A549 (cell line): ENCODE results near the gene CARTPT. TPM values are rescaled to one million over a fixed set of nuclear protein-coding genes. Genes with fewer than 3 reads are reported as not detected.
A peak's percentile ranks its signal among the peaks of the same experiment; 100 is the strongest.

ENCODE experiments used
- ATAC-seq, 2 experiments: fragments of 200-7000 bp in 1 of 2; fragments of >200 bp in 1 of 2; cut with Nextera tagmentation in 1 of 2; cut with Tn5 transposase in 1 of 2; 3 replicates each; pipeline versions ENCODE4 v1.8.0 to v1.9.1; 2018 to 2020; ENCODE audit warnings: mild to moderate bottlenecking in 1 of 2, moderate library complexity in 1 of 2
- CTCF ChIA-PET: fragments of 300-600 bp; sonication (Branson Sonifier 250); formaldehyde crosslinking; extraction: SDS; loops from one replicate; lab custom pipeline; 2021; ENCODE audit warnings: antibody characterized with exemption, inconsistent platforms; lab: Yijun Ruan, JAX
- POLR2A ChIA-PET: fragments of 350-600 bp; formaldehyde crosslinking; extraction: SDS; loops from one replicate; lab custom pipeline; 2021; ENCODE audit warnings: antibody characterized with exemption, inconsistent platforms; lab: Yijun Ruan, JAX
- DNase-seq, 2 experiments: peaks; one replicate each; pipeline versions ENCODE4 v3.0.0 to v3.0.0-alpha.2; 2011 to 2016; ENCODE audit warnings: low read depth in 1 of 2, low spot score in 1 of 2
- FAIRE-seq: peaks from 2 replicates; lab custom pipeline; 2011; peaks lifted over from hg19 to GRCh38; lab: Jason Lieb, UNC
- H3K27ac ChIP-seq, 2 experiments: fragments of >200 bp; sonication (Bioruptor Twin); formaldehyde crosslinking; 3 replicates each; pipeline ENCODE4 v1.5.1; 2016 to 2017
- H3K4me1 ChIP-seq: fragments of >200 bp; sonication (Bioruptor Twin); formaldehyde crosslinking; 3 replicates; pipeline ENCODE4 v1.6.1; 2016
- H3K4me2 ChIP-seq: fragments of >200 bp; sonication (Bioruptor Twin); formaldehyde crosslinking; 3 replicates; pipeline ENCODE4 v1.6.1; 2016
- H3K4me3 ChIP-seq: fragments of >200 bp; sonication (Bioruptor Twin); formaldehyde crosslinking; 3 replicates; pipeline ENCODE4 v1.5.1; 2016
- H3K9me3 ChIP-seq: fragments of >200 bp; sonication (Bioruptor Twin); formaldehyde crosslinking; 3 replicates; pipeline ENCODE4 v1.6.1; 2016
- EHMT2 ChIP-seq: fragments of 200-600 bp; sonication (generic); IDR thresholded peaks from 2 replicates; pipeline ENCODE4 v1.6.1; 2016; ENCODE audit warnings: antibody characterized with exemption, low read depth, mild to moderate bottlenecking, moderate library complexity
- ELK1 ChIP-seq: fragments of 150-350 bp; IDR thresholded peaks from 2 replicates; pipeline ENCODE4 v1.6.1; 2014; ENCODE audit warnings: low read depth, mild to moderate bottlenecking, low read length
- FOSB ChIP-seq: fragments of 250-450 bp; sonication (Bioruptor Pico); IDR thresholded peaks from 2 replicates; pipeline ENCODE4 v1.5.0; 2020; ENCODE audit warnings: mild to moderate bottlenecking, moderate library complexity
- FOSL2 ChIP-seq, 2 experiments: fragments of 450-650 bp in 1 of 2; fragments of >200 bp in 1 of 2; sonication (Bioruptor Twin) in 1 of 2; formaldehyde crosslinking; IDR thresholded peaks; 2 replicates each; pipeline versions ENCODE4 v1.5.0 to v1.6.1; 2016 to 2020; ENCODE audit warnings: mild to moderate bottlenecking in 1 of 2, moderate library complexity in 1 of 2
- FOXS1 ChIP-seq: fragments of 250-450 bp; sonication (Bioruptor Pico); IDR thresholded peaks from 2 replicates; pipeline ENCODE4 v1.5.0; 2020; ENCODE audit warnings: mild to moderate bottlenecking, moderate library complexity
- HES2 ChIP-seq: fragments of >200 bp; sonication (Bioruptor Twin); formaldehyde crosslinking; IDR thresholded peaks from 2 replicates; pipeline ENCODE4 v1.6.1; 2016
- HEYL ChIP-seq: fragments of 250-450 bp; sonication (Bioruptor Pico); IDR thresholded peaks from 2 replicates; pipeline ENCODE4 v1.8.0; 2021; ENCODE audit warnings: mild to moderate bottlenecking, moderate library complexity
- HOXB13 ChIP-seq: fragments of 250-450 bp; sonication (Bioruptor Pico); IDR thresholded peaks from 2 replicates; pipeline ENCODE4 v1.5.0; 2020; ENCODE audit warnings: low read depth, mild to moderate bottlenecking, moderate library complexity
- HOXB5 ChIP-seq: fragments of 250-450 bp; sonication (Bioruptor Pico); IDR thresholded peaks from 2 replicates; pipeline ENCODE4 v1.5.0; 2020; ENCODE audit warnings: mild to moderate bottlenecking, moderate library complexity
- KDM5A ChIP-seq: fragments of 200-600 bp; sonication (generic); IDR thresholded peaks from 2 replicates; pipeline ENCODE4 v1.6.1; 2016; ENCODE audit warnings: antibody characterized with exemption, mild to moderate bottlenecking
- MAFK ChIP-seq: fragments of 450-650 bp; IDR thresholded peaks from 2 replicates; pipeline ENCODE4 v1.6.1; 2014; ENCODE audit not compliant: partially characterized antibody
- MAZ ChIP-seq: fragments of 150-350 bp; IDR thresholded peaks from 2 replicates; pipeline ENCODE4 v1.6.1; 2014; ENCODE audit warnings: antibody characterized with exemption, low read depth, low read length, borderline replicate concordance
- MYC ChIP-seq: IDR thresholded peaks from 2 replicates; pipeline ENCODE4 v1.6.1; 2012; ENCODE audit warnings: mild to moderate bottlenecking, inconsistent platforms, low read length, improper control_type of control experiment, borderline replicate concordance
- NFE2L2 ChIP-seq: fragments of 150-350 bp; conservative IDR thresholded peaks from 2 replicates; pipeline ENCODE4 v1.6.1; 2014; ENCODE audit warnings: low read length
- NPAS2 ChIP-seq: fragments of 250-450 bp; sonication (Bioruptor Pico); IDR thresholded peaks from 2 replicates; pipeline ENCODE4 v1.8.0; 2022; ENCODE audit warnings: mild to moderate bottlenecking, moderate library complexity, borderline replicate concordance
- PBX3 ChIP-seq: IDR thresholded peaks from 2 replicates; pipeline ENCODE4 v1.6.1; 2012
- SMC3 ChIP-seq: fragments of >200 bp; sonication (Bioruptor Twin); formaldehyde crosslinking; IDR thresholded peaks from 3 replicates; pipeline ENCODE4 v1.6.1; 2018; ENCODE audit warnings: inconsistent platforms
- TP53 ChIP-seq: fragments of 250-450 bp; sonication (Bioruptor Pico); IDR thresholded peaks from 2 replicates; pipeline ENCODE4 v1.5.0; 2021; ENCODE audit warnings: mild to moderate bottlenecking, moderate library complexity
- USF2 ChIP-seq: fragments of 450-650 bp; IDR thresholded peaks from 2 replicates; pipeline ENCODE4 v1.6.1; 2014; ENCODE audit warnings: antibody characterized with exemption
- ZC3H11A ChIP-seq: fragments of 450-650 bp; IDR thresholded peaks from 2 replicates; pipeline ENCODE4 v1.6.1; 2014; ENCODE audit warnings: antibody characterized with exemption, mild to moderate bottlenecking
- ZFP36 ChIP-seq: fragments of 450-650 bp; IDR thresholded peaks from 2 replicates; pipeline ENCODE4 v1.6.1; 2014; ENCODE audit warnings: borderline replicate concordance; ENCODE audit not compliant: partially characterized antibody
- ZNF302 ChIP-seq: fragments of 250-450 bp; sonication (Bioruptor Pico); IDR thresholded peaks from 2 replicates; pipeline ENCODE4 v1.9.0; 2021; ENCODE audit warnings: inconsistent platforms, mild to moderate bottlenecking, moderate library complexity
- WGBS: methylation state at CpG from one replicate; pipeline ENCODE4 v1.1.6; 2017; ENCODE audit errors: missing lambda C conversion rate; 5-methylcytosine and 5-hydroxymethylcytosine counted together
- polyA plus RNA-seq, 4 experiments: library from polyadenylated mRNA; depleted of rRNA in 3 of 4; stranded (reverse); fragments of >200 nt; fragmentation: RNase III in 1 of 4; extraction: RNeasy Plus Mini Kit Qiagen cat#74134 plus additional on column Dnase treatment in 1 of 4; gene quantifications; 2 replicates in 3 of 4; 3 replicates in 1 of 4; pipeline ENCODE4 v1.2.3, GENCODE V29; 2011 to 2017

CARTPT gene
- polyA plus RNA-seq, 2 of the 4 experiments (the other 2 are of a cell fraction): not detected

GRCh38 chr5:71737931-71738539, 19.0 kb downstream of the CARTPT start:
- Histone ChIP-seq H3K4me1 (no peaks in the 10 kb centered on the region), H3K27ac (no peak overlapping the region), H3K9me3 (no peaks in the 10 kb centered on the region), H3K4me3 (no peak overlapping the region), H3K4me2 (no peak overlapping the region)
- ChIA-PET POLR2A (no interaction called here), CTCF (interaction anchor here (0.8 to 0.9 kb wide), 2 partner anchors 8 to 40 kb away, joined by 3 read pairs; no protein-coding TSS in a partner anchor)
- DNase-seq (no peak), FAIRE-seq (no peak), ATAC-seq (no peak)
- no peak for TF ChIP-seq TP53 (CRISPR knock-in tag)
- TF ChIP-seq ZC3H11A: peak; percentile 79
- no peak for TF ChIP-seq MAZ
- TF ChIP-seq ZFP36: no peak
- WGBS: 58% methylated on average over 7 of the region's 7 CpGs

GRCh38 chr5:71738662-71739361, 19.7 kb downstream of the CARTPT start:
- Histone ChIP-seq H3K4me1 (no peaks in the 10 kb centered on the region), H3K27ac (no peak overlapping the region), H3K9me3 (no peaks in the 10 kb centered on the region), H3K4me2 (no peak overlapping the region), H3K4me3 (no peak overlapping the region)
- TF ChIP-seq ZNF302 (no peak), TP53 (CRISPR knock-in tag) (no peak), NFE2L2 (no peak), MAFK (no peak), MYC (no peak), EHMT2 (no peak), FOSL2 (IDR thresholded peaks at IDR 0.05) (no peak), FOSL2 (CRISPR knock-in tag; IDR thresholded peaks at IDR 0.05) (no peak), HOXB5 (CRISPR knock-in tag) (no peak), FOSB (no peak), HEYL (CRISPR knock-in tag) (no peak), HES2 (no peak), MAZ (no peak), FOXS1 (CRISPR knock-in tag) (no peak), ELK1 (no peak), HOXB13 (CRISPR knock-in tag) (no peak)
- POLR2A ChIA-PET: no interaction called here
- FAIRE-seq (peak; percentile 39), DNase-seq (no peak), ATAC-seq (no peak)
- CTCF ChIA-PET: interaction anchor here (0.9 kb wide), 1 partner anchor 8 kb away, joined by 3 read pairs; no protein-coding TSS in a partner anchor
- 72% methylated on average over 4 of the region's 4 CpGs for WGBS

GRCh38 chr5:71740015-71740753, 21.1 kb downstream of the CARTPT start:
- Histone ChIP-seq H3K9me3 (no peaks in the 10 kb centered on the region), H3K4me2 (no peak overlapping the region), H3K27ac (no peak overlapping the region), H3K4me3 (no peak overlapping the region), H3K4me1 (no peaks in the 10 kb centered on the region)
- FAIRE-seq (peak; percentile 13), DNase-seq (no peak), ATAC-seq (no peak)
- CTCF ChIA-PET: no interaction called here
- POLR2A ChIA-PET: no interaction called here
- 60% methylated on average over 8 of the region's 8 CpGs for WGBS
- no peak for TF ChIP-seq HES2
- TF ChIP-seq KDM5A: no peak
- TF ChIP-seq SMC3: no peak
- TF ChIP-seq USF2: no peak
- no peak for TF ChIP-seq NPAS2
- no peak for TF ChIP-seq PBX3
